Stimulated activated naive B cell treated with anti-CD40 and anti-IgM and Interleukin-4, amounts not matched to agents 10 μg/mL and 1 μg/mL and 100 μg/mL, for 72 hours (primary cell): ENCODE data around the gene FAM83F.

Source experiments
- ATAC-seq, 2 donors: fragments of 150-1000 bp; cut with Tn5 transposase; replicated peaks; 2 replicates each; pipeline ENCODE4 v1.10.0; 2021; ENCODE audit warnings: moderate library complexity in 1 of 2
- DNase-seq: peaks from one replicate; pipeline ENCODE4 v3.0.0; 2021
- H3K27ac Mint-ChIP-seq: one replicate; pipeline ENCODE4 v1.8.0; 2022; ENCODE audit warnings: mild to moderate bottlenecking, mixed read lengths
- H3K27me3 Mint-ChIP-seq, 2 donors: one replicate each; pipeline ENCODE4 v1.8.0; 2022; ENCODE audit warnings: mixed read lengths in 2 of 2
- H3K36me3 Mint-ChIP-seq, 2 donors: one replicate each; pipeline ENCODE4 v1.8.0; 2022; ENCODE audit warnings: mixed read lengths in 2 of 2, mild to moderate bottlenecking in 1 of 2
- H3K4me1 Mint-ChIP-seq, 2 donors: one replicate each; pipeline ENCODE4 v1.8.0; 2022; ENCODE audit warnings: mixed read lengths in 2 of 2, mild to moderate bottlenecking in 1 of 2
- H3K4me3 Mint-ChIP-seq, 2 donors: one replicate each; pipeline ENCODE4 v1.8.0; 2022; ENCODE audit warnings: mild to moderate bottlenecking in 2 of 2, mixed read lengths in 2 of 2, moderate library complexity in 1 of 2
- H3K9me3 Mint-ChIP-seq, 2 donors: one replicate each; pipeline ENCODE4 v1.8.0; 2022; ENCODE audit warnings: mixed read lengths in 2 of 2, mild to moderate bottlenecking in 1 of 2

FAM83F gene

DNA sequence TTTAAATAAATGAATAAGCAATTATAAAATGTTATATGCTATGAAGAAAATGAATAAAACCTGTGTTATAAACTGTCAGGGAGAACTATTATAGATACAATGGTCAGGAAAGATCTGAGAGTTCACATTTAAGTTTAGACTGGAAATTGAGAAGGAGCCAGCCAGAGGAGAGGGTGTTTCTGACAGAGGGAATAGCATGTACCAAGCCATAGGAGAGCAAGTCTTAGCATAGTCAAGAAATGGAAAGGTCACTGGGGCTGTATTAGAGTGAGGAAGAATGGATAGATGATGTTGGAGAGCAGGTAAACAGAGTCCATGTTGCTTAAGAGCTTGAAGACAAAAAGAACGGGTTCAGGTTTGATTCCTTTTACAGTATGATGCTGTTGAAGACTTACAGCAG is 87.4 kb downstream of the FAM83F start:
- H3K9me3 Mint-ChIP-seq, result no peaks in the 10 kb centered on the region
- no peak overlapping the region for H3K4me3 Mint-ChIP-seq
- H3K36me3 Mint-ChIP-seq, result no peaks in the 10 kb centered on the region
- peaks cover 12 to 31% of the 10 kb centered on the region in 2 donors for H3K4me1 Mint-ChIP-seq
- no peaks in the 10 kb centered on the region for H3K27me3 Mint-ChIP-seq
- H3K27ac Mint-ChIP-seq, result no peak overlapping the region
- DNase-seq, result no peak
- ATAC-seq, result no peak

DNA sequence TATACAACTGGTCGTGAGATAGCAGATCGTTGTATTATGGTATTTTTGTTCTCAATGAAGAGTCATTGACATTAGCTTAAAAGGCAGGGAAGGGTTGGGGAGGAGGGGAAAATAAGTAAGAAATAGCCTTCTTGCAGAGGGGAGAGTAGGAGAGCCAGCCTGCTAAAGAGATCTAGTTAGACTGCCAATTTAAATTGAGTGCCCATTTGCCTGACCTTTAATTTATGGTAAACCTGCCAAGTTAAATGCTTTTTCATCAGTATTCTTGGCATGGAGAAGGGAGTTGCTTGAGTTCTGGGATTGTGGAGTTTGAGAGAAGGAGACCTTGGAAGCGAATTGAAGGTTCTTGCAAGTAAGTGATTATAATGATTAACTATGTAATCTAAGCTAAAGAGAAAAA is 89.0 kb downstream of the FAM83F start:
- ATAC-seq (no peak), DNase-seq (no peak)
- H3K27ac Mint-ChIP-seq, result no peak overlapping the region
- no peaks in the 10 kb centered on the region for H3K27me3 Mint-ChIP-seq
- H3K4me3 Mint-ChIP-seq, result no peak overlapping the region
- no peaks in the 10 kb centered on the region for H3K36me3 Mint-ChIP-seq
- peaks cover 19 to 38% of the 10 kb centered on the region in 2 donors for H3K4me1 Mint-ChIP-seq
- H3K9me3 Mint-ChIP-seq, result no peaks in the 10 kb centered on the region

- no peak for DNase-seq
- Mint-ChIP-seq H3K27me3 (no peaks in the 10 kb centered on the region), H3K4me1 (peaks cover 20 to 43% of the 10 kb centered on the region in 2 donors), H3K9me3 (no peaks in the 10 kb centered on the region), H3K4me3 (no peak overlapping the region), H3K36me3 (no peaks in the 10 kb centered on the region), H3K27ac (no peak overlapping the region)
- peak in 1 of 2 donors; percentile 23 for ATAC-seq
Measured at GRCh38 chr22:40084246-40084645, 89.5 kb downstream of the FAM83F start.

GRCh38 chr22:40088818-40089217 is 94.1 kb downstream of the FAM83F start:
- peak; percentile 25 to 39 for ATAC-seq
- Mint-ChIP-seq H3K27ac (peak overlapping the region; percentile 94), H3K9me3 (no peaks in the 10 kb centered on the region), H3K4me3 (peak overlapping the region in 1 of 2 donors; percentile 6), H3K4me1 (peaks cover 30 to 69% of the 10 kb centered on the region in 2 donors), H3K27me3 (no peaks in the 10 kb centered on the region), H3K36me3 (no peaks in the 10 kb centered on the region)
- no peak for DNase-seq
